Thymus (tissue), 11 donors: ENCODE data around the gene POFUT2. TPM values are rescaled to one million over a fixed set of nuclear protein-coding genes. Genes with fewer than 3 reads are reported as not detected.

Experiments
- DNase-seq, 9 donors: peaks; one replicate each; pipeline ENCODE4 v3.0.0-alpha.2; 2013; ENCODE audit warnings: low spot score in 9 of 9, low read depth in 6 of 9, missing footprints in 1 of 9
- H3K27ac ChIP-seq, 2 donors: one replicate each; pipeline ENCODE4 v1.5.1; 2013; ENCODE audit warnings: control low read depth in 1 of 2, low read depth in 1 of 2, low read length in 1 of 2, mild to moderate bottlenecking in 1 of 2, moderate library complexity in 1 of 2
- H3K27me3 ChIP-seq, 2 donors: one replicate each; pipeline ENCODE4 v1.5.1; 2013; ENCODE audit warnings: low read length in 1 of 2; ENCODE audit not compliant: control insufficient read depth in 2 of 2, insufficient read depth in 1 of 2
- H3K36me3 ChIP-seq, 2 donors: one replicate each; pipeline ENCODE4 v1.5.1; 2013; ENCODE audit warnings: low read length in 1 of 2, mild to moderate bottlenecking in 1 of 2, moderate library complexity in 1 of 2; ENCODE audit not compliant: control insufficient read depth in 2 of 2, insufficient read depth in 2 of 2
- H3K4me1 ChIP-seq, 2 donors: one replicate each; pipeline ENCODE4 v1.5.1; 2013; ENCODE audit warnings: low read length in 2 of 2; ENCODE audit not compliant: control insufficient read depth in 2 of 2, insufficient read depth in 2 of 2
- H3K4me3 ChIP-seq, 2 donors: one replicate each; pipeline ENCODE4 v1.5.1; 2013; ENCODE audit warnings: low read length in 2 of 2, control low read depth in 1 of 2, mild to moderate bottlenecking in 1 of 2
- H3K9me3 ChIP-seq, 2 donors: one replicate each; pipeline ENCODE4 v1.5.1; 2013; ENCODE audit warnings: low read length in 1 of 2, mild to moderate bottlenecking in 1 of 2; ENCODE audit not compliant: control insufficient read depth in 2 of 2, insufficient read depth in 1 of 2
- WGBS: extraction: QIAGEN DNeasy Blood & Tissue Kit; methylation state at CpG from one replicate; pipeline ENCODE4 v1.1.7; 2013; 5-methylcytosine and 5-hydroxymethylcytosine counted together
- polyA plus RNA-seq: library from polyadenylated mRNA; stranded (reverse); fragments of 200-250 nt; gene quantifications from one replicate; pipeline ENCODE4 v1.2.3, GENCODE V29; 2013
- total RNA-seq: library from RNA; stranded (reverse); fragments of 120-200 nt; gene quantifications from one replicate; pipeline ENCODE4 v1.2.4, GENCODE V29; 2013
- donor health status: healthy.

The POFUT2 gene
- total and polyA plus RNA-seq, 2 donors: 5.7 to 31.9 TPM

GRCh38 chr21:45263534-45263933 is 24.2 kb downstream of the POFUT2 start:
- peaks cover 0 to 4% of the 10 kb centered on the region in 2 donors for H3K9me3 ChIP-seq
- 97% methylated on average over 6 of the region's 6 CpGs for WGBS
- no peak for DNase-seq
- peaks cover 0 to 18% of the 10 kb centered on the region in 2 donors for H3K4me1 ChIP-seq
- no peaks in the 10 kb centered on the region for H3K27me3 ChIP-seq
- peaks cover 27 to 41% of the 10 kb centered on the region in 2 donors for H3K36me3 ChIP-seq
- no peak overlapping the region for H3K4me3 ChIP-seq
- no peak overlapping the region for H3K27ac ChIP-seq

DNA sequence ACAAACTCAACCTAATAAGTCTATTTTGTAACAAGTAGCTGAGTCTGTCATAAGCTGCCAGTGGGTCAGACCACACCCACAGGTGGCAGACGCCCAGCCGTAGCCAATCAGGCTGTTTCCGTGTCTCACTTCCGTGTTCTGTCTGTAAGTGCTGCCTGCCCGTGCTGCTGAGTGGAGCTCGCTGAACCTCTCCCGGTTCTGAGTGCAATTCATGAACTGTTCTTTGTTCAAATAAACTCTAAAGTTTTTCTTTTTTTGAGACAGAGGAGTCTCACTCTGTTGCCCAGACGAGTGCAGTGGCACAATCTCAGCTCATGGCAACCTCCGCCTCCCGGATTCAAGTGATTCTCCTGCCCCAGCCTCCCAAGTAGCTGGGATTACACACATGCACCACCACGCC is 25.1 kb downstream of the POFUT2 start:
- Histone ChIP-seq H3K4me1 (peaks cover 0 to 22% of the 10 kb centered on the region in 2 donors), H3K4me3 (no peak overlapping the region), H3K27me3 (peaks cover 0 to 2% of the 10 kb centered on the region in 2 donors), H3K27ac (no peak overlapping the region), H3K36me3 (peaks cover 26 to 41% of the 10 kb centered on the region in 2 donors), H3K9me3 (peaks cover 0 to 4% of the 10 kb centered on the region in 2 donors)
- no peak for DNase-seq
- 98% methylated on average over 11 of the region's 11 CpGs for WGBS

DNA sequence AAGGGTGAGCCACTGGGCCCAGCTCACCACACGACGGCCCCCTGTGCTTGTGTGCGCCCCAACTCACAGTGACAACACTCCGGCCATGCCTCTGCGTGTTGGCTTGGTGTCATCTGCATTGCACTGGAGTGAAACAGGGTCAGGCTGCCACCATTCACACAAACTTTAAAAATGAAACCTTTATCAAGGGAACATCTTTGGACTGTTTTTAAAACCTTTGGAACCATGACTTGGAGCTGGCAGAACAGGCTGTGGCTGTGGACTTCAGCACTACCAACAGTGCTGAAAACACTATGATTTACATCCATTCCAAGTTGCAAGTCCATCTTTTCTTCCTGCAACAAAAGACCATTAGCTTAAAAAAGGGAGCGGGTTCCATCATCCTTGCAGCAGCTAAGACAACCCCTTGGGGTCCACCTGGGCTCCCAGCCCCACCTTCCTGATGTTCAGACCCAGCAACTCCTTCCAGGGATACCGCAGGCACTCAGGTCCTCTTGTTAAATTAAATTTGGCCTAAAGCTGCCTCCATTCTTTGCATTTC is 25.6 kb downstream of the POFUT2 start:
- H3K9me3 ChIP-seq: peaks cover 0 to 4% of the 10 kb centered on the region in 2 donors
- 96% methylated on average over 7 of the region's 7 CpGs for WGBS
- H3K4me1 ChIP-seq: peaks cover 0 to 26% of the 10 kb centered on the region in 2 donors
- H3K36me3 ChIP-seq: peaks cover 21 to 37% of the 10 kb centered on the region in 2 donors
- no peak overlapping the region for H3K27ac ChIP-seq
- no peak for DNase-seq
- no peak overlapping the region for H3K4me3 ChIP-seq
- peaks cover 0 to 7% of the 10 kb centered on the region in 2 donors for H3K27me3 ChIP-seq

- Histone ChIP-seq H3K4me3 (no peak overlapping the region), H3K27me3 (peaks cover 0 to 16% of the 10 kb centered on the region in 2 donors), H3K9me3 (peaks cover 0 to 4% of the 10 kb centered on the region in 2 donors), H3K27ac (no peak overlapping the region), H3K4me1 (peaks cover 0 to 26% of the 10 kb centered on the region in 2 donors), H3K36me3 (peaks cover 16 to 29% of the 10 kb centered on the region in 2 donors)
- WGBS: 96% methylated on average over 10 of the region's 10 CpGs
- no peak for DNase-seq
These were observed 26.6 kb downstream of the POFUT2 start for GRCh38 chr21:45261093-45261492.

GRCh38 chr21:45260191-45260825 is 27.4 kb downstream of the POFUT2 start:
- no peak for DNase-seq
- 82% methylated on average over 5 of the region's 5 CpGs for WGBS
- peaks cover 9 to 21% of the 10 kb centered on the region in 2 donors for H3K36me3 ChIP-seq
- no peak overlapping the region for H3K4me3 ChIP-seq
- H3K4me1 ChIP-seq: peaks cover 0 to 27% of the 10 kb centered on the region in 2 donors
- no peak overlapping the region for H3K27ac ChIP-seq
- H3K9me3 ChIP-seq: peaks cover 0 to 4% of the 10 kb centered on the region in 2 donors
- H3K27me3 ChIP-seq: peaks cover 0 to 16% of the 10 kb centered on the region in 2 donors

GRCh38 chr21:45259206-45259840 is 28.4 kb downstream of the POFUT2 start:
- no peak for DNase-seq
- Histone ChIP-seq H3K27ac (no peak overlapping the region), H3K27me3 (peaks cover 0 to 16% of the 10 kb centered on the region in 2 donors), H3K4me3 (no peak overlapping the region), H3K4me1 (peaks cover 0 to 32% of the 10 kb centered on the region in 2 donors), H3K9me3 (no peaks in the 10 kb centered on the region), H3K36me3 (peaks cover 3 to 11% of the 10 kb centered on the region in 2 donors)
- WGBS: 94% methylated on average over 17 of the region's 17 CpGs

DNA sequence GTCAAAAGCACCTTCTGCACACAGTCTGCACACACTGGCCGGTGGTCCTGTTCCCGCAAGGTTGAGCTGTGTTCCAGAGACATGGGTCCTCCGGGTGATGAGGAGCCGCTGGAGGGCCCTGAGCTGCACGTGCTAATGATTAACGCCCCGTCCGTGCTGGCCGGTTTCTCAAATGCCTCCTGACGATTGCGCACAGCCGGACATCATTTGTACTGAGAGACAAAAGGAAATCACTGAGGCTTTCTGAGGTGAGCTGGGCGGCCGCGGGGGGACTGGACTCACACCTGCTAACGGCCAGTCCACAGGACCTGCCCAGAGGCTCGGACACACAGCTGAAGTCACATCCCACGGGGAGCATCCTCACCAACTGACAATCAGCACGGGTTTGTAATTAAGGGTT is 29.2 kb downstream of the POFUT2 start:
- H3K4me1 ChIP-seq: peaks cover 0 to 32% of the 10 kb centered on the region in 2 donors
- no peak for DNase-seq
- no peaks in the 10 kb centered on the region for H3K9me3 ChIP-seq
- no peak overlapping the region for H3K27ac ChIP-seq
- peaks cover 0 to 16% of the 10 kb centered on the region in 2 donors for H3K27me3 ChIP-seq
- WGBS: 96% methylated on average over 19 of the region's 19 CpGs
- no peak overlapping the region for H3K4me3 ChIP-seq
- H3K36me3 ChIP-seq: peaks cover 0 to 4% of the 10 kb centered on the region in 2 donors

- DNase-seq: no peak
- 92% methylated on average over 40 of the region's 40 CpGs for WGBS
These were observed 29.9 kb downstream of the POFUT2 start for GRCh38 chr21:45257673-45258341.

More at GRCh38 chr21:45257673-45258341, 29.9 kb downstream of the POFUT2 start:
- H3K27ac ChIP-seq: no peak overlapping the region
- no peaks in the 10 kb centered on the region for H3K9me3 ChIP-seq
- peaks cover 0 to 16% of the 10 kb centered on the region in 2 donors for H3K27me3 ChIP-seq
- H3K4me3 ChIP-seq: no peak overlapping the region
- no peaks in the 10 kb centered on the region for H3K36me3 ChIP-seq
- peaks cover 0 to 32% of the 10 kb centered on the region in 2 donors for H3K4me1 ChIP-seq
